GM12878 (cell line): ENCODE data around the gene PFKL.

ENCODE experiments used
- CHD1 ChIP-seq: IDR thresholded peaks from 2 replicates; pipeline ENCODE4 v1.6.1; 2012; ENCODE audit warnings: low read depth, low read length, improper control_type of control experiment
- CTCF ChIP-seq, 3 experiments: IDR thresholded peaks in 2 of 3; conservative IDR thresholded peaks in 1 of 3; 2 replicates each; pipeline ENCODE4 v1.5.1; 2011; ENCODE audit warnings: low read depth in 3 of 3, low read length in 3 of 3, mild to moderate bottlenecking in 3 of 3, control low read depth in 2 of 3, moderate library complexity in 2 of 3, inconsistent platforms in 1 of 3, mixed read lengths in 1 of 3; ENCODE audit not compliant: control insufficient read depth in 2 of 3, insufficient read depth in 1 of 3; ENCODE audit errors: extremely low read depth in 1 of 3
- SIN3A ChIP-seq: IDR thresholded peaks from 2 replicates; pipeline ENCODE4 v1.6.1; 2012; ENCODE audit warnings: low read depth, low read length, improper control_type of control experiment
- SMC3 ChIP-seq: IDR thresholded peaks from 2 replicates; pipeline ENCODE4 v1.6.1; 2011; ENCODE audit warnings: low read length, improper control_type of control experiment, borderline replicate concordance
- ZNF274 ChIP-seq: IDR thresholded peaks from one replicate; pipeline ENCODE4 v1.8.0; 2011; ENCODE audit not compliant: insufficient read length, insufficient read depth

GRCh38 chr21:44334329-44335030 is 34.6 kb downstream of the PFKL start:
- TF ChIP-seq CTCF (IDR thresholded peaks at IDR 0.05 in 2 of 3, conservative IDR thresholded peaks at IDR 0.05 in 1 of 3; ENCODE audit: control insufficient read depth in 2 of 3, extremely low read depth in 1 of 3, insufficient read depth in 1 of 3, low read depth in 3 of 3, low read length in 3 of 3) (no peak), SMC3 (no peak), CHD1 (no peak), ZNF274 (no peak), SIN3A (no peak)
